K562 (cell line): Measurements from ENCODE around the gene MBP. TPM values are rescaled to one million over a fixed set of nuclear protein-coding genes. Genes with fewer than 3 reads are reported as not detected.

Experiments
- ATAC-seq: fragments of 200-7000 bp; cut with Tn5 transposase; 3 replicates; pipeline ENCODE4 v1.9.1; 2020; ENCODE audit warnings: moderate library complexity
- BruUV-seq: library from RNA; stranded (reverse); fragments of 400-500 nt; replicated peaks from 2 replicates; lab custom pipeline; 2021; lab: Mats Ljungman, UMichigan
- CTCF ChIA-PET: fragments of 300-600 bp; formaldehyde crosslinking; extraction: SDS; loops from one replicate; lab custom pipeline; 2021; ENCODE audit warnings: low intra/inter-chr PET ratio; lab: Yijun Ruan, JAX
- POLR2A ChIA-PET: fragments of 300-600, 350-650 bp; sonication (Branson Sonifier 250); formaldehyde crosslinking; extraction: SDS; loops from one replicate; lab custom pipeline; 2021; ENCODE audit warnings: antibody characterized with exemption, inconsistent platforms; lab: Yijun Ruan, JAX
- DNase-seq, 4 experiments: peaks; one replicate each; pipeline versions ENCODE4 v3.0.0 to v3.0.0-alpha.2; 2011 to 2018; ENCODE audit warnings: low spot score in 3 of 4, mixed read lengths in 3 of 4; ENCODE audit errors: extremely low read depth in 1 of 4
- FAIRE-seq: peaks from 2 replicates; lab custom pipeline; 2011; peaks lifted over from hg19 to GRCh38; lab: Jason Lieb, UNC
- H2AFZ ChIP-seq: 2 replicates; pipeline ENCODE4 v1.6.0; 2011; ENCODE audit warnings: low read depth, low read length, control low read depth, inconsistent platforms
- H3K27ac ChIP-seq: fragments of 200-600 bp; 3 replicates; pipeline ENCODE4 v1.8.0; 2011; ENCODE audit warnings: low read depth, mild to moderate bottlenecking, control low read depth, inconsistent platforms, low read length, moderate library complexity, mixed read lengths; ENCODE audit errors: extremely low read depth
- H3K27me3 ChIP-seq, 2 experiments: fragments of 300-600 bp in 1 of 2; 2 replicates in 1 of 2; 3 replicates in 1 of 2; pipeline versions ENCODE4 v1.6.0 to v1.8.0; 2011; ENCODE audit warnings: inconsistent platforms in 2 of 2, low read length in 2 of 2, mild to moderate bottlenecking in 1 of 2, mixed read lengths in 1 of 2, moderate library complexity in 1 of 2; ENCODE audit not compliant: control insufficient read depth in 2 of 2, insufficient read depth in 2 of 2
- H3K36me3 ChIP-seq: fragments of 300-600 bp; 3 replicates; pipeline ENCODE4 v1.8.0; 2011; ENCODE audit warnings: mild to moderate bottlenecking, low read length, inconsistent platforms; ENCODE audit not compliant: control insufficient read depth, insufficient read depth
- H3K4me1 ChIP-seq, 2 experiments: fragments of 200-600 bp in 1 of 2; replicated peaks in 1 of 2; 2 replicates in 1 of 2; 3 replicates in 1 of 2; pipeline versions ENCODE4 v1.5.1 to v1.8.0; 2011; ENCODE audit warnings: inconsistent platforms in 2 of 2, low read length in 2 of 2, mild to moderate bottlenecking in 1 of 2, mixed read lengths in 1 of 2, moderate library complexity in 1 of 2; ENCODE audit not compliant: control insufficient read depth in 2 of 2, insufficient read depth in 2 of 2
- H3K4me2 ChIP-seq: 2 replicates; pipeline ENCODE4 v1.6.1; 2011; ENCODE audit warnings: low read length, control low read depth, inconsistent platforms, mixed read lengths; ENCODE audit not compliant: insufficient read depth
- H3K4me3 ChIP-seq: fragments of 200-600 bp; sonication (generic), shearing (Covaris generic); 2 replicates; pipeline ENCODE4 v1.5.1; 2016; ENCODE audit warnings: control low read depth, inconsistent platforms
- H3K79me2 ChIP-seq: fragments of 200-600 bp; 3 replicates; pipeline ENCODE4 v1.8.0; 2011; ENCODE audit warnings: low read length, inconsistent platforms; ENCODE audit not compliant: control insufficient read depth, insufficient read depth
- H3K9ac ChIP-seq, 2 experiments: 2 replicates each; pipeline versions ENCODE4 v1.6.0 to v1.6.1; 2011; ENCODE audit warnings: low read depth in 2 of 2, low read length in 2 of 2, control low read depth in 1 of 2, inconsistent platforms in 1 of 2, mild to moderate bottlenecking in 1 of 2, mixed read lengths in 1 of 2; ENCODE audit not compliant: insufficient read depth in 1 of 2
- H3K9me1 ChIP-seq: one replicate; pipeline ENCODE4 v1.6.0; 2011; ENCODE audit warnings: inconsistent platforms, mild to moderate bottlenecking, low read length, moderate library complexity; ENCODE audit not compliant: control insufficient read depth, insufficient read depth
- H3K9me3 ChIP-seq: replicated peaks from 2 replicates; pipeline ENCODE4 v1.5.1; 2011; ENCODE audit warnings: low read depth, low read length, inconsistent platforms; ENCODE audit not compliant: control insufficient read depth, insufficient read depth
- H4K20me1 ChIP-seq: replicated peaks from 2 replicates; pipeline ENCODE4 v1.6.1; 2011; ENCODE audit warnings: low read length, inconsistent platforms, mixed read lengths; ENCODE audit not compliant: control insufficient read depth, insufficient read depth
- NONO ChIP-seq, 2 experiments: fragments of 200-400 bp in 1 of 2; fragments of 450-650 bp in 1 of 2; formaldehyde crosslinking in 1 of 2; IDR thresholded peaks; 2 replicates each; pipeline ENCODE4 v1.6.1; 2017; ENCODE audit warnings: low read depth in 2 of 2, mild to moderate bottlenecking in 2 of 2, moderate library complexity in 2 of 2, low read length in 1 of 2
- SETDB1 ChIP-seq: IDR thresholded peaks from one replicate; pipeline ENCODE4 v1.6.1; 2012; ENCODE audit warnings: low read length, control low read depth, inconsistent platforms
- WGBS: fragments of 100-300 bp; shearing (Covaris generic); methylation state at CpG from one replicate; pipeline ENCODE4 v1.1.6; 2016; ENCODE audit warnings: low coverage, mixed read lengths; ENCODE audit not compliant: insufficient coverage; ENCODE audit errors: missing lambda C conversion rate; 5-methylcytosine and 5-hydroxymethylcytosine counted together
- in situ Hi-C: fragments of 300-500 bp; cut with MboI; formaldehyde crosslinking; loops from 4 replicates; pipeline ENCODE4 v1.15.0; 2018; ENCODE audit warnings: inconsistent platforms, mixed read lengths
- intact Hi-C: fragments of 100-400 bp; cut with micrococcal nuclease; formaldehyde crosslinking; loops from 2 replicates; pipeline ENCODE4 v1.14.2; 2022
- polyA plus RNA-seq, 8 experiments: library from polyadenylated mRNA; depleted of rRNA in 4 of 8; stranded (reverse) in 5 of 8; unstranded in 3 of 8; fragments of >200 nt; fragmentation: Nextera tagmentation in 2 of 8; fragmentation: Illumina TruSeq in 1 of 8; extraction: Ambion mirVana in 2 of 8; extraction: Trizol in 1 of 8; gene quantifications; 2 replicates each; pipeline versions ENCODE4 v1.2.1 to v1.2.3, GENCODE V29; 2011 to 2014; ENCODE audit warnings: inconsistent platforms in 1 of 8, missing spikeins in 1 of 8
- total RNA-seq, 7 experiments: library from RNA; depleted of rRNA in 6 of 7; stranded (reverse); fragments of >200 nt in 6 of 7; fragmentation: Illumina TruSeq in 2 of 7; extraction: Trizol in 2 of 7; gene quantifications; 2 replicates each; pipeline versions ENCODE4 v1.2.1 to v1.2.3, GENCODE V29; 2011 to 2021; ENCODE audit warnings: low replicate concordance in 1 of 7
- TF ChIP-seq, protein P1 (sequence below): fragments of 250-450 bp; sonication (Bioruptor Pico); IDR thresholded peaks from 2 replicates; pipeline ENCODE4 v1.4.0; 2020; ENCODE audit warnings: mild to moderate bottlenecking, moderate library complexity
- TF ChIP-seq, protein P2 (sequence below): sonication (generic); formaldehyde crosslinking; IDR thresholded peaks from 2 replicates; pipeline ENCODE4 v1.9.0; 2022; ENCODE audit warnings: mild to moderate bottlenecking, missing genetic modification reagents
- TF ChIP-seq, protein P3 (sequence below), 2 experiments: fragments of 450-650 bp in 1 of 2; sonication (generic) in 1 of 2; formaldehyde crosslinking in 1 of 2; IDR thresholded peaks; 2 replicates each; pipeline versions ENCODE4 v1.7.1 to v1.9.0; 2016 to 2022; ENCODE audit warnings: inconsistent platforms in 1 of 2, mild to moderate bottlenecking in 1 of 2, missing genetic modification reagents in 1 of 2

MBP gene
- total and polyA plus RNA-seq, 9 of the 15 experiments (the other 6 are each of a cell fraction or from before 2014, with no cell fraction given) = 0.09 TPM; not detected in 8

DNA sequence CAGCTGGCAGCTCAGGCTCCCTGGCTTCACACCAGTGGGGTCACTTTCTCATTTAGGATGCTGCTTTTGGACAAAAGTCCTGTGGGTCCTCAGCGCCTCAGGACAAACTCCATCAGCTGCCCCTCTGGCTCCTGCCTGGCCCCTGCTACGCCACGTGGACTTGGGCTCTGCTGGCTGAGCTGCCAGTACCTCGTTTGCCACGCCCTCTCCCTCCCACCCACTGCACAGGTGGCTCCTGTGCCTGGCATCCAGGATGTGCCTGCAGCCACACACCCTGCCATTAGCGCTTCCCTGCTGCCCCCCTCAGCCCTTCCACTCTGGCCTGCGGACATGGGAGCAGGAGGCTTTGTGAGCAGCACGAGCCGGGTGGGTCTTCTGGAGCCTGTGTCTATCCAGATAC lies 191.3 kb downstream of the MBP start:
- Histone ChIP-seq H3K9ac (no peak overlapping the region; a peak in 1 of 4 replicates), H3K4me1 (no peaks in the 10 kb centered on the region), H3K36me3 (peaks cover 23% of the 10 kb centered on the region; the same call in 2 of the 3 replicates), H3K4me2 (no peak overlapping the region), H2AFZ (no peak overlapping the region), H3K9me3 (no peaks in the 10 kb centered on the region), H3K79me2 (no peaks in the 10 kb centered on the region), H3K27me3 (no peaks in the 10 kb centered on the region), H3K4me3 (no peak overlapping the region), H4K20me1 (no peaks in the 10 kb centered on the region), H3K9me1 (no peaks in the 10 kb centered on the region), H3K27ac (no peak overlapping the region)
- ChIA-PET CTCF (no interaction called here), POLR2A (interaction anchor here (0.7 kb wide), 1 partner anchor 488 kb away, joined by 3 read pairs; no protein-coding TSS in a partner anchor)
- no TSS peak for BruUV-seq
- FAIRE-seq (no peak), ATAC-seq (no peak), DNase-seq (no peak)
- intact Hi-C loops (no loop called here), in situ Hi-C loops (no loop called here)
- 98% methylated on average over 5 of the region's 9 CpGs for WGBS
- TF ChIP-seq SETDB1 (no peak), NONO (IDR thresholded peaks at IDR 0.05; ENCODE audit: low read depth in 2 of 2, low read length in 1 of 2) (no peak)
- TF ChIP-seq, protein P1, sequence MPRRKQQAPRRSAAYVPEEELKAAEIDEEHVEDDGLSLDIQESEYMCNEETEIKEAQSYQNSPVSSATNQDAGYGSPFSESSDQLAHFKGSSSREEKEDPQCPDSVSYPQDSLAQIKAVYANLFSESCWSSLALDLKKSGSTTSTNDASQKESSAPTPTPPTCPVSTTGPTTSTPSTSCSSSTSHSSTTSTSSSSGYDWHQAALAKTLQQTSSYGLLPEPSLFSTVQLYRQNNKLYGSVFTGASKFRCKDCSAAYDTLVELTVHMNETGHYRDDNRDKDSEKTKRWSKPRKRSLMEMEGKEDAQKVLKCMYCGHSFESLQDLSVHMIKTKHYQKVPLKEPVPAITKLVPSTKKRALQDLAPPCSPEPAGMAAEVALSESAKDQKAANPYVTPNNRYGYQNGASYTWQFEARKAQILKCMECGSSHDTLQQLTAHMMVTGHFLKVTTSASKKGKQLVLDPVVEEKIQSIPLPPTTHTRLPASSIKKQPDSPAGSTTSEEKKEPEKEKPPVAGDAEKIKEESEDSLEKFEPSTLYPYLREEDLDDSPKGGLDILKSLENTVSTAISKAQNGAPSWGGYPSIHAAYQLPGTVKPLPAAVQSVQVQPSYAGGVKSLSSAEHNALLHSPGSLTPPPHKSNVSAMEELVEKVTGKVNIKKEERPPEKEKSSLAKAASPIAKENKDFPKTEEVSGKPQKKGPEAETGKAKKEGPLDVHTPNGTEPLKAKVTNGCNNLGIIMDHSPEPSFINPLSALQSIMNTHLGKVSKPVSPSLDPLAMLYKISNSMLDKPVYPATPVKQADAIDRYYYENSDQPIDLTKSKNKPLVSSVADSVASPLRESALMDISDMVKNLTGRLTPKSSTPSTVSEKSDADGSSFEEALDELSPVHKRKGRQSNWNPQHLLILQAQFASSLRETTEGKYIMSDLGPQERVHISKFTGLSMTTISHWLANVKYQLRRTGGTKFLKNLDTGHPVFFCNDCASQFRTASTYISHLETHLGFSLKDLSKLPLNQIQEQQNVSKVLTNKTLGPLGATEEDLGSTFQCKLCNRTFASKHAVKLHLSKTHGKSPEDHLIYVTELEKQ (CRISPR knock-in tag) = no peak
- TF ChIP-seq, protein P2, sequence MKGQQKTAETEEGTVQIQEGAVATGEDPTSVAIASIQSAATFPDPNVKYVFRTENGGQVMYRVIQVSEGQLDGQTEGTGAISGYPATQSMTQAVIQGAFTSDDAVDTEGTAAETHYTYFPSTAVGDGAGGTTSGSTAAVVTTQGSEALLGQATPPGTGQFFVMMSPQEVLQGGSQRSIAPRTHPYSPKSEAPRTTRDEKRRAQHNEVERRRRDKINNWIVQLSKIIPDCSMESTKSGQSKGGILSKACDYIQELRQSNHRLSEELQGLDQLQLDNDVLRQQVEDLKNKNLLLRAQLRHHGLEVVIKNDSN (CRISPR knock-in tag) = no peak
- TF ChIP-seq, protein P3, sequence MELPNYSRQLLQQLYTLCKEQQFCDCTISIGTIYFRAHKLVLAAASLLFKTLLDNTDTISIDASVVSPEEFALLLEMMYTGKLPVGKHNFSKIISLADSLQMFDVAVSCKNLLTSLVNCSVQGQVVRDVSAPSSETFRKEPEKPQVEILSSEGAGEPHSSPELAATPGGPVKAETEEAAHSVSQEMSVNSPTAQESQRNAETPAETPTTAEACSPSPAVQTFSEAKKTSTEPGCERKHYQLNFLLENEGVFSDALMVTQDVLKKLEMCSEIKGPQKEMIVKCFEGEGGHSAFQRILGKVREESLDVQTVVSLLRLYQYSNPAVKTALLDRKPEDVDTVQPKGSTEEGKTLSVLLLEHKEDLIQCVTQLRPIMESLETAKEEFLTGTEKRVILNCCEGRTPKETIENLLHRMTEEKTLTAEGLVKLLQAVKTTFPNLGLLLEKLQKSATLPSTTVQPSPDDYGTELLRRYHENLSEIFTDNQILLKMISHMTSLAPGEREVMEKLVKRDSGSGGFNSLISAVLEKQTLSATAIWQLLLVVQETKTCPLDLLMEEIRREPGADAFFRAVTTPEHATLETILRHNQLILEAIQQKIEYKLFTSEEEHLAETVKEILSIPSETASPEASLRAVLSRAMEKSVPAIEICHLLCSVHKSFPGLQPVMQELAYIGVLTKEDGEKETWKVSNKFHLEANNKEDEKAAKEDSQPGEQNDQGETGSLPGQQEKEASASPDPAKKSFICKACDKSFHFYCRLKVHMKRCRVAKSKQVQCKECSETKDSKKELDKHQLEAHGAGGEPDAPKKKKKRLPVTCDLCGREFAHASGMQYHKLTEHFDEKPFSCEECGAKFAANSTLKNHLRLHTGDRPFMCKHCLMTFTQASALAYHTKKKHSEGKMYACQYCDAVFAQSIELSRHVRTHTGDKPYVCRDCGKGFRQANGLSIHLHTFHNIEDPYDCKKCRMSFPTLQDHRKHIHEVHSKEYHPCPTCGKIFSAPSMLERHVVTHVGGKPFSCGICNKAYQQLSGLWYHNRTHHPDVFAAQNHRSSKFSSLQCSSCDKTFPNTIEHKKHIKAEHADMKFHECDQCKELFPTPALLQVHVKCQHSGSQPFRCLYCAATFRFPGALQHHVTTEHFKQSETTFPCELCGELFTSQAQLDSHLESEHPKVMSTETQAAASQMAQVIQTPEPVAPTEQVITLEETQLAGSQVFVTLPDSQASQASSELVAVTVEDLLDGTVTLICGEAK (IDR thresholded peaks at IDR 0.05) = no peak
- TF ChIP-seq, protein P3 (CRISPR knock-in tag; IDR thresholded peaks at IDR 0.05) = no peak
